Activated T-cell treated with anti-CD3 and anti-CD28 coated beads for 4 hours (primary cell): ENCODE results near the gene SEMA5B.

Experiments
- DNase-seq: peaks from one replicate; pipeline ENCODE4 v3.0.0-alpha.2; 2020

The SEMA5B gene

GRCh38 chr3:122882361-122882947 lies 145.1 kb downstream of the SEMA5B start:
- DNase-seq: no peak

GRCh38 chr3:122880624-122881023 lies 146.9 kb downstream of the SEMA5B start:
- no peak for DNase-seq

GRCh38 chr3:122880173-122880572 lies 147.4 kb downstream of the SEMA5B start:
- no peak for DNase-seq

GRCh38 chr3:122875547-122876127 lies 151.9 kb downstream of the SEMA5B start:
- DNase-seq: no peak

GRCh38 chr3:122873741-122874515 lies 153.6 kb downstream of the SEMA5B start:
- DNase-seq: no peak

- DNase-seq: no peak
Measured at GRCh38 chr3:122868322-122868721, 159.2 kb downstream of the SEMA5B start.

GRCh38 chr3:122864498-122864897 lies 163.1 kb downstream of the SEMA5B start:
- no peak for DNase-seq

GRCh38 chr3:122862381-122862780 lies 165.2 kb downstream of the SEMA5B start:
- DNase-seq: no peak
